Erythroblast (primary cell): ENCODE data around the gene CCDC138.

Source experiments
- GATA1 ChIP-seq: IDR thresholded peaks from 2 replicates; pipeline ENCODE4 v1.6.1; 2011; ENCODE audit warnings: low read depth, mild to moderate bottlenecking, control low read depth, low read length, moderate library complexity
- POLR2A ChIP-seq: IDR thresholded peaks from 2 replicates; pipeline ENCODE4 v1.6.1; 2011; ENCODE audit warnings: mild to moderate bottlenecking, low read length

DNA sequence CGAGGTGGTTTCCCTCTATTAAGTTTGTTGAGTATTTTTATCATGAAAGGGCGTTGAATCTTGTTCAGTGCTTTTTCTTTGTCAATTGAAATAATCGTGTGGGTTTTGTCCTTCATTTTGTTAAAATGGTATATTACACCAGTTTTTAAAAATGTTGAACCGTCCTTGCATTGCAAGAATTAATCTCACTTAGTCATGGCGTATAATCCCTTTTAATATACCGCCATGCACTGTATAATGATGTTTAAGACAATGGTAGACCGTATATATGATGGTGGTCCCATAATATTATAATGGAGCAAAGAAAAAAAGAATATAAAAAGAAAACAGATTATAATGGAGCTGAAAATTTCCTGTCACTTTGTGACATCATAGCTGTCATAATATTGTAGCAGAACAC is 50.6 kb downstream of the CCDC138 start:
- TF ChIP-seq POLR2A: no peak
- no peak for TF ChIP-seq GATA1
